HG03469 (cell line): ENCODE data around the gene GCSAML.
"Not testable (repeated sequence)": the region's sequence is repeated elsewhere in the genome, so short reads cannot be mapped to it uniquely, and the experiment has no call there.

Experiments
- ATAC-seq: cut with Tn5 transposase; IDR thresholded peaks from one replicate; pipeline ENCODE4 v1.9.1; 2021; ENCODE audit warnings: mild to moderate bottlenecking, moderate library complexity, moderate number of reproducible peaks; ENCODE audit not compliant: unreplicated experiment

The GCSAML gene

DNA sequence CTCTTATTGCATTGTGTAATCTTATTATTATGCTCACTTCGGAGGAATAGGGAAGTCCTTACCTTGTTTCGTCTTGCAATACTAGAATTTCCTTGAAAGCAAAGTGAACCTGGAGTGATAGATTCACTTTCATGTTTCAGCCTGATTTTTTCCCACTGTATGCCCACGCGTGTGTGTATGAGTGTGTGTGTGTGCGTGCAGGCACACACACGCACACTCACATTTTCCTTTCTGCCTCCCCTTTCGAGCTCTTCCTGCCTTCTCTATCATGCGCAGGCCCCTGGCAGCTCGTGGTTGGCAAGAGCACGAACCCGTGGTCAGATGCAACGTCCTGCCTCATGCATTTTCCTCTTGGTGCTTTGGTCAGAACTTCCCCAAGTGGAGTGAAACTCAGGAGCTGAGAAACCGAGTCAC is at the start of gene GCSAML:
TSS of gene GCSAML (plus strand) at position 366 of the 414 bp plus-strand sequence. CDS start 58 bp downstream, outside the sequence.
- ATAC-seq: no peak

DNA sequence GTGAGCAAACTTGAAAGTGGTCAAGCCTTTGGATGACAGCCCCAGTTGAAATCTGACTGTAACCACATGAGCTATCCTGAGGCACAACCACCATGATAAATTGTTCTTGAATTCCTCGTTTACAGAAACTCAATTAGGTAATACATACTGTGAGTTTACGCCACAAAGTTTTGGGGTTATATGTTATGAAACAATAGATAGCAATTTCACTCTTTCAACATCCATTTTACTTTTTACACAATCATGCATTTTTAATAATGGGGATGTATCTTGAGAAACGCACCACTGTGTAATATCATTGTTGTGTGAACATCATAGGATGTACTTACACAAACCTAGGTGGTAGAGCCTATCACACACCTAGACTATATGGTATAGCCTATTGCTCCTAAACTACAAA is 48.1 kb upstream of the GCSAML start:
- ATAC-seq: no peak

DNA sequence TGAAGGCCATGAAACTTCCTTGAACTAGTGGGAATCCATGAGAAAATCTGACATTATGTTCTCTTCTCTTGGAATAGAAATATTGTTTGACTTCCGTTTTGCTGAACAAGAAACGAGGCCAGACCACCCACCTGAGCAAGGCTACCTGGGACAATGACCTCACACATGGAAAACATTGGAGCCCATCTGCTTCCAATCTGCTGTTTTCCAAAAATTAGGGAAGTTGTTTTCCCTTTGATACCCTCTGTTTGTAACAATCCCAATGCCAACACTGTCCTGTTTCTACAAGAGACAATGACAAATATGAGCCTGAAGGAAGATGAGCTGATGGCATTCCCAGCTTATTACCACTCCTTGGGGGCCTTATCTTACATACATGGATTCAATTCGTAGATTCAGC is 42.1 kb upstream of the GCSAML start:
- ATAC-seq: no peak

DNA sequence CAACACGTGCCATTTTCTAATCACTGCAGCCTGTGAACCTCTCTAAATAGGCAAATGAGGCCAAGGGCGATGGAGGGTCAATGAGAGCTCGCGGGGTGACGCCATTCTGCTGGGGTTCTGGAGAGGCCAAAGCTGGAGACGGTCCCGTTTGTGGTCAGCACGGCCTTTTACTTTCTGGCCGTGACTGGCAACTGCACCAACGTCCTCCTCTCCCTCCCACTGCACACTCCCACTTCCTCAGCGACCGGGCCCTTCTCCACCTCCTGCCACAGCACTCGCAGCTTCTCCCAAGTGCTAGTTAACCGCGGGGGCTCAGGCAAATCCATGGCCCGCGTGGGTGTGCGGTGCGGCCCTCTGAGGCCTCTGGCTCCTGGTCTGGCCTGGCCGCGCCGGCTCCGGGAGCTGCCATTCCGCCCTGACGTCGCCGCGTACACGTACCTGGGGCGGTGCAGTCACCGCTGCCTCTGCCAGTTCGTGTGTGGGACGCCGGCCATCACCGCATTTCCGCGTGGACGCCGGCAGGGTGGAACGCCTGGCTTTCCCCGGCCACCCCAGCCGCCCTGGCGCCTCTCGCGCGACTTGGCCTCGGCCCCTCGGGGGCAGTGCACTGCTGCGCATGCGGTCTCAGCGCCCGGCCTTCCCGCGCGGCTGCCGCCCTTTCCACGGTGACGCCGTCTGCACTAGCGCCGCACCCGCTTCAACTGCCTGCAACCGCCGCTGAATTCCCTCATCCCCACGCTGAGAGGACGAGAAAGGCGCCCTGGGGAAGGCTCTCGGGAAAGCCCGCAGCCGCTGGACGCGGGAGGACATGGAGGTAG is 30.9 kb upstream of the GCSAML start:
- ATAC-seq: no peak

- ATAC-seq: no peak
Observed at GRCh38 chr1:247518613-247518891, 30.4 kb upstream of the GCSAML start.

DNA sequence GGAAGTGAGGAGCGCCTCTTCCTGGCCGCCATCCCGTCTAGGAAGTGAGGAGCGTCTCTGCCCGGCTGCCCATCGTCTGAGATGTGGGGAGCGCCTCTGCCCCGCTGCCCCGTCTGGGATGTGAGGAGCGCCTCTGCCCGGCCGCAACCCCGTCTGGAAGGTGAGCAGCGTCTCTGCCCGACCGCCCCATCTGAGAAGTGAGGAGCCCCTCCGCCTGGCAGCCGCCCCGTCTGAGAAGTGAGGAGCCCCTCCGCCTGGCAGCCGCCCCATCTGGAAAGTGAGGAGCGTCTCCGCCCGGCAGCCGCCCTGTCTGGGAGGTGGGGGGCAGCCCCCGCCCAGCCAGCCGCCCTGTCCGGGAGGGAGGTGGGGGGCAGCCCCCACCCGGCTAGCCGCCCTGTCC is 27.0 kb upstream of the GCSAML start:
- not testable (repeated sequence) for ATAC-seq

GRCh38 chr1:247528812-247529474 is 20.0 kb upstream of the GCSAML start:
- ATAC-seq: no peak

DNA sequence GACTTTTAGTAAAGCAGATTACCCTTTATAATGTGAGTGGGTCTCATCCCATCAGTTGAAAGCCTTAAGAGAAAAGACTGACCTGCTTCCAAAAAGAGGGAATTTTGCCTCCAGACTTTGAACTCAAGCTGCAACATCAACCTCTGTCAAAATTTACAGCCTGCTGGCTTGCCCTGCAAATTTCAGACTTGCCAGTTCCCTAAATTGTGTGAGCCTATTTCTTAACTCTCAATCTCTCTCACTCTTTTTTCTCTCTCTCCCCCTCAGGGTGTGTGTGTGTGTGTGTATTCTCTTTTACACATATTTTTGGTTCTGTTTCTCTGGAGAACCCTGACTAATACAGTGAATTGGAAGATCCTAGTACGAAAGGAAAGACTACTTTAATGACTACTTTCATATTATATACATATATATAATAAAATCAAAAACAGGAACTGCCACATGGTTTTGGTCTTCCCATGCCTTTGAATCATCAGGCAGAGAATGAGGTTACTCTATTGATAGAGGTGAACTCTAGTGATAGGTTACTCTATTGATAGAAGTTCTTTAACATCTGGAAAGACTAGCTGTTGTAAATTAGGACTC is 19.1 kb upstream of the GCSAML start:
- ATAC-seq: no peak

GRCh38 chr1:247530785-247531184 is 18.1 kb upstream of the GCSAML start:
- no peak for ATAC-seq

- ATAC-seq: no peak
Observed at GRCh38 chr1:247531937-247532336, 17.0 kb upstream of the GCSAML start.

- ATAC-seq: no peak
Observed at GRCh38 chr1:247535402-247535801, 13.5 kb upstream of the GCSAML start.

DNA sequence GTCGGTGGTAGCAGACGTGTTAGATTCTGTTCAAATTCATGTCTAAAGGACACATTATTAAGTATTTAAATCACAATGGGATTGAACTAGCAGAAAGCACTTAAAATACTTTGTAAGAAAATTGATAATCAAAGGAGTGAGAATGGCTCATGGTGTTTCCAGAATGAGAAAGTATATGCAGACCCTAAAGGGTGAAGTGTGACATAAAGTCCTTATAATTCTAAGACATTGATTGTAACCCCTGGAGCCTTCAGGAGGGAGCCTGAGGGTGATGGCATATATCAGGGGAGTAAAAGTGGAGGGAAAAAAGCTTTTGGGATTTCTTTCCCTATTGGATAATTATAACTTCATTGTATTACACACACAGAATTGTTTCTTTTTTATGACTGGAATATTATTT is 12.6 kb upstream of the GCSAML start, which contains the start of gene OR2C3:
TSS of gene OR2C3 (minus strand) at position 101 of the 400 bp plus-strand sequence. CDS start 3,929 bp downstream, outside the sequence.
- ATAC-seq: no peak

GRCh38 chr1:247538561-247538960 is 10.4 kb upstream of the GCSAML start:
- ATAC-seq: no peak

DNA sequence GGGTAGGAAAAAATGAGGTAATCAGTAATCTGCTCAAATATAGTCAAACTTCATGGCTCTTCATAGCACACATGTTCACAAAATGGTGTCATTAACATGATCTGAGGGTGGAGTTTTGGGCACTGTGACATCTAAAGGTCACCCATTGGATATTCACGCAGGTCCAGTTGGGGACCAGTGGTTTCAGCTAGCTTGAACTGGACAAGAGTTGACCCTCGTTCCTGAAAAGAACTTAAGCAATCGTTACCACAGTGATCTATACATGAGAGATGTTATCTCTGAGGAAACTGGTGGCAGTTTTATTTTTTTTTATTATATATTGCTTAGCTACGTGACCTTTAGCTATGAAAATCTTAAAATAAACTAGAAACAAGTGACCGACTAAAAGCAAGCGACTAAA is 9.7 kb upstream of the GCSAML start:
- ATAC-seq: no peak

DNA sequence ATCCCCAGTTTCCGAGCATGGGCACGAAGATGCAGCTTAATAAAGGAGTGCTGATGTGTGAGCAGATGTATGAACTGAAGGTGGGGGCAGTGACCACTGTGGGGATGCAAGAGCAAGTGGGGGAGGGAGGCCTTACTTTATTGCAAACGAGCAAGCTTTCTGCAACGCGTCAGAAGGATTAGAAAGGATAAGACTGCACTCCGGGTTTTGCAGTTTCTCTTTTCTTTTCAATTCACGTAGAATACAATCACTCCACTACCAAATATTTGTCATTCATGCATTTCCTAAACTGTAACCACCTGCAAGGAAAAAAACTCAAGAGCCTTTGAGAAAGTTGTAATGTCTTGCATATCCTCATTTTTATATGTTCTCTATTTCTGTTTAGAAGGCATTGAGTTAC is 8.4 kb upstream of the GCSAML start:
- no peak for ATAC-seq

DNA sequence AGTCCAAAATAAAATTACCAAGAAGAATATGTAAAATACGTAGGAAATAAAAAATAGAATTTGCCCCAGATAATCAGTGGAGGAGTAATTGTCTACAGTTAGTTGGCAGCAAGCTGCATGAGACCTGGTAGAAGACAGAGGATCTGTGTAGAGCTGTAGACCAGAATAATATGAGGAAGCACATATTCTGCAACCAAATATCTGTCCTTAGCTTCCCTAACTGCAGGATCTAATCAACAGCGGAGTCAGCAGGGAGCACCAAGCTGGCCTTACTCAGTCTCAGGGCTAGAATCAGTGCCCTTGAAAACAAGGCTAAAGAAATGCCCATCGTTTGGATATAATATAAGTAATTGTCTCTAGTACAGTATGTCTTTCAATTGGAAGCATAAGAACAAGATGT is 6.1 kb upstream of the GCSAML start:
- no peak for ATAC-seq

DNA sequence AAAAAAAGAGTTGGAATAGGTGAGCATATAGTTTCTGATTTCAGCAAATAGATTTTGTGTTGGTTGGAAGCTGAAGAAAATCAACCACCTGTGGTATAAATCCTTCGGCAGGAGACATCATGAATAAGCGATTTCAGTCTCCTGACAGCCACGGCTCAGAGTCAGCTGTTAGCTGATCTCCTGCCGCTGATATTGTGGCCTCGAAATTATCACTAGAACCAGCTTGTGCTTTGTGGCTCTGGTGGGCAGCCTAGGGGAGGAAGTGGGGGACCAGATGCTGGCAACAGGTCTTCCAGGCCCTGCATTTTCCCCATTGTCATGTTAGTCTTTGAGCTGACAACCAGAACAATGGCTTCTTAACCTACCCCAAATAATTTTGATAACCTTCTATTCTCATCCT is 842 bp upstream of the GCSAML start:
- ATAC-seq: no peak

DNA sequence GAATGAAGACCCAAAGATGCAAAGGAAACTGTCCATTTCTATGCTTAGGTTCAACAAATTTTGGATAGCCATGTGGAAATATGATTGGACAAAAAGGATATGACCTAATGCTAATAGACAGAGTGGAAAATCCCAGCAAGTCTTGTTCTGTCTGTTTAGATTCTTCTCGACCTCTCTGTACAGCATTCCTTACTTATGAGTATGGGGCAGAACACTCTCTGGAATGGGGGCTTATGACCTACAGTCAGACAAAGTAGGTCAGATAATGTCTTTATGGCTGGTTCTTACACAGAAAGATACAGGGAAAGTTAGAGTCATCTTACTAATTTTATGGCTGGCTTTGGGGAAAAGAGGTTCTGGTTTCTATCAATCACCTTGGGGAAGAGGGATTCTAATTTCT is 2.8 kb downstream of the GCSAML start:
- ATAC-seq: no peak

GRCh38 chr1:247552231-247552630 is 3.3 kb downstream of the GCSAML start:
- no peak for ATAC-seq

GRCh38 chr1:247557926-247558674 is 9.2 kb downstream of the GCSAML start:
- no peak for ATAC-seq

DNA sequence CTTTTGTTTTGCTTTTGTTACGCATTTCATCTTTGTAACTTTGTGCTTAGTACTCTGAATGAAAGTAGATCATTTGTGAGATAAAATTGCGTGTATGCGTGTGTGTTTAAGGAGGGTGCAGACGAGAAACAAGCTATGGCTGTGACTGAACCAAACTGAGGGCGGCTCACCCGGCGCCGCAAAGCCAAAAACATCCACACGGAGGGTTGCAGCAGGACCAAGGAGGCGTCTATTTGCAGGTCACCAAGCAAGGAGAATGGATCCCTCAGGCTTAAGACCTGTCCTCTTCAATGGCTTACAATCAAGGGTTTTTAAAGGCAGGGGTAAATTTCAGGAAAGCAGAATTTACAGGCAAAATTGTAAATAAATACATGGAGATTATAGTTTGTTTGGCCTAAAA is 12.8 kb downstream of the GCSAML start:
- ATAC-seq: no peak
